ENCODE results near the gene TSPAN4. TPM values are rescaled to one million over a fixed set of nuclear protein-coding genes. Genes with fewer than 3 reads are reported as not detected.
A peak's percentile ranks its signal among the peaks of the same experiment; 100 is the strongest.

Gene TSPAN4
- total RNA-seq, 4 donors from 2014 or later: 139 to 256 (median 221) TPM

GRCh38 chr11:803770-804598, 38.7 kb upstream of the TSPAN4 start:
- Histone ChIP-seq H3K27ac (peak overlapping the region in 1 of 4 donors; percentile 92), H3K36me3 (peaks cover 0 to 44% (median 0%) of the 10 kb centered on the region in 3 donors), H3K27me3 (no peaks in the 10 kb centered on the region), H3K4me3 (peak overlapping the region in 2 of 4 donors; percentile 62 to 70), H3K4me1 (peaks cover 0 to 40% (median 17%) of the 10 kb centered on the region in 4 donors), H3K9me3 (no peaks in the 10 kb centered on the region)
- no peak for TF ChIP-seq EP300 (IDR thresholded peaks at IDR 0.05)
- TF ChIP-seq POLR2A (IDR thresholded peaks at IDR 0.05): no peak
- TF ChIP-seq CTCF (IDR thresholded peaks at IDR 0.05): no peak
- no peak for DNase-seq (ENCODE audit: low spot score in 2 of 2)
- 53 to 68% methylated on average over 18 to 23 of the region's 26 CpGs for WGBS, 2 donors

GRCh38 chr11:804599-804964, 38.1 kb upstream of the TSPAN4 start:
- peaks cover 0 to 40% (median 18%) of the 10 kb centered on the region in 4 donors for H3K4me1 ChIP-seq
- H3K9me3 ChIP-seq: no peaks in the 10 kb centered on the region
- peak overlapping the region; percentile 24 to 70 (median 58) for H3K4me3 ChIP-seq
- no peak for DNase-seq (ENCODE audit: low spot score in 2 of 2)
- H3K36me3 ChIP-seq: peaks cover 0 to 38% (median 0%) of the 10 kb centered on the region in 3 donors
- 0 to 1% methylated on average over 1 to 16 of the region's 18 CpGs for WGBS, 2 donors
- no peak for TF ChIP-seq EP300 (IDR thresholded peaks at IDR 0.05)
- H3K27ac ChIP-seq: peak overlapping the region; percentile 67 to 94 (median 90)
- H3K27me3 ChIP-seq: no peaks in the 10 kb centered on the region

- peaks cover 0 to 57% (median 31%) of the 10 kb centered on the region in 4 donors for H3K4me1 ChIP-seq
- H3K9me3 ChIP-seq: no peaks in the 10 kb centered on the region
- DNase-seq (ENCODE audit: low spot score in 2 of 2): no peak
These were observed 34.0 kb upstream of the TSPAN4 start for GRCh38 chr11:808427-809286.

GRCh38 chr11:809287-810039, 33.2 kb upstream of the TSPAN4 start, which contains the start of gene RPLP2:
RPLP2 (plus strand) TSS chr11:809967; CDS start chr11:810235, 268 bp downstream.
- WGBS, 2 donors: 0% methylated on average over 36 to 48 of the region's 81 CpGs
- Histone ChIP-seq H3K27ac (peak within 1 kb of the TSS; percentile 96 to 98 (median 97)), H3K9me3 (no peaks in the 10 kb centered on the region), H3K27me3 (no peaks in the 10 kb centered on the region), H3K4me3 (peak within 1 kb of the TSS; percentile 71 to 92 (median 84)), H3K4me1 (peaks cover 0 to 49% (median 27%) of the 10 kb centered on the region in 4 donors), H3K36me3 (peaks cover 0 to 33% (median 7%) of the 10 kb centered on the region in 3 donors)
- TF ChIP-seq POLR2A (IDR thresholded peaks at IDR 0.05) (peak; percentile 92 to 94), CTCF (IDR thresholded peaks at IDR 0.05) (peak in 1 of 5 experiments; percentile 49), EP300 (IDR thresholded peaks at IDR 0.05) (peak; percentile 88 to 97)
- DNase-seq (ENCODE audit: low spot score in 2 of 2): peak; percentile 95 to 97

More at GRCh38 chr11:808427-809286, 34.0 kb upstream of the TSPAN4 start:
- WGBS, 2 donors: 30 to 39% methylated on average over 27 to 35 of the region's 36 CpGs
- Histone ChIP-seq H3K4me3 (peak overlapping the region; percentile 71 to 92 (median 84)), H3K27me3 (no peaks in the 10 kb centered on the region), H3K36me3 (peaks cover 0 to 27% (median 7%) of the 10 kb centered on the region in 3 donors), H3K27ac (peak overlapping the region; percentile 96 to 98 (median 97))
- no peak for TF ChIP-seq CTCF (IDR thresholded peaks at IDR 0.05)
- TF ChIP-seq POLR2A (IDR thresholded peaks at IDR 0.05): no peak
- no peak for TF ChIP-seq EP300 (IDR thresholded peaks at IDR 0.05)

All from tibial nerve (tissue), 4 donors.